Measurements from ENCODE around the gene LRRC15. TPM values are rescaled to one million over a fixed set of nuclear protein-coding genes. Genes with fewer than 3 reads are reported as not detected.

Gene LRRC15
- total RNA-seq, 1 experiment from 2014 or later, result 0.07 TPM

- TF ChIP-seq ATF6 (CRISPR knock-in tag; IDR thresholded peaks at IDR 0.05), result no peak
- no peak for TF ChIP-seq TEAD1 (CRISPR knock-in tag; IDR thresholded peaks at IDR 0.05)
- TF ChIP-seq JAZF1 (CRISPR knock-in tag; IDR thresholded peaks at IDR 0.05), result no peak
- TF ChIP-seq ZNF138 (CRISPR knock-in tag; conservative IDR thresholded peaks at IDR 0.05), result no peak
- TF ChIP-seq ATF3 (CRISPR knock-in tag; conservative IDR thresholded peaks at IDR 0.05), result no peak
- no peak for TF ChIP-seq FOXP4 (CRISPR knock-in tag; IDR thresholded peaks at IDR 0.05)
Measured at GRCh38 chr3:194367992-194368841, 1.3 kb downstream of the LRRC15 start (continued).

GRCh38 chr3:194365978-194366490, 3.5 kb downstream of the LRRC15 start:
- Mint-ChIP-seq H3K4me3 (no peak overlapping the region), H3K9me3 (no peaks in the 10 kb centered on the region), H3K27ac (no peak overlapping the region), H3K4me1 (peaks cover 24% of the 10 kb centered on the region), H3K36me3 (no peaks in the 10 kb centered on the region), H3K27me3 (ENCODE audit: low read depth) (peaks cover 16% of the 10 kb centered on the region)
- TF ChIP-seq ZNF416 (CRISPR knock-in tag; IDR thresholded peaks at IDR 0.05) (no peak), ZNF423 (CRISPR knock-in tag; IDR thresholded peaks at IDR 0.05) (no peak)
- ChIA-PET POLR2A (no interaction called here), CTCF (no interaction called here)
- ATAC-seq (no peak), DNase-seq (ENCODE audit: low spot score) (no peak)

GRCh38 chr3:194365526-194365925, 4.0 kb downstream of the LRRC15 start:
- Mint-ChIP-seq H3K27ac (no peak overlapping the region), H3K9me3 (no peaks in the 10 kb centered on the region)
- POLR2A ChIA-PET, result no interaction called here
- TF ChIP-seq ZBTB21 (CRISPR knock-in tag; IDR thresholded peaks at IDR 0.05; ENCODE audit: borderline replicate concordance) (no peak), MLX (CRISPR knock-in tag; IDR thresholded peaks at IDR 0.05) (no peak), E2F4 (CRISPR knock-in tag; IDR thresholded peaks at IDR 0.05; ENCODE audit: borderline replicate concordance, low read depth) (no peak), NFE2L1 (CRISPR knock-in tag; IDR thresholded peaks at IDR 0.05) (no peak), OVOL2 (CRISPR knock-in tag; IDR thresholded peaks at IDR 0.05; ENCODE audit: borderline replicate concordance) (no peak), CDX4 (CRISPR knock-in tag; IDR thresholded peaks at IDR 0.05; ENCODE audit: borderline replicate concordance) (no peak), FOXJ3 (CRISPR knock-in tag; IDR thresholded peaks at IDR 0.05; ENCODE audit: borderline replicate concordance) (no peak), ZNF532 (CRISPR knock-in tag; IDR thresholded peaks at IDR 0.05; ENCODE audit: borderline replicate concordance) (no peak), ATF1 (CRISPR knock-in tag; IDR thresholded peaks at IDR 0.05) (no peak), ERG (CRISPR knock-in tag; IDR thresholded peaks at IDR 0.05) (no peak), EMX1 (CRISPR knock-in tag; IDR thresholded peaks at IDR 0.05) (no peak)

More at GRCh38 chr3:194365526-194365925, 4.0 kb downstream of the LRRC15 start:
- ATAC-seq (no peak), DNase-seq (ENCODE audit: low spot score) (no peak)
- Mint-ChIP-seq H3K27me3 (ENCODE audit: low read depth) (peaks cover 16% of the 10 kb centered on the region), H3K4me1 (peaks cover 21% of the 10 kb centered on the region), H3K36me3 (no peaks in the 10 kb centered on the region), H3K4me3 (no peak overlapping the region)
- CTCF ChIA-PET, result interaction anchor here (1.1 to 1.5 kb wide), 3 partner anchors 21 to 107 kb away, joined by 3 to 7 read pairs (median 5); no protein-coding TSS in a partner anchor

Measured in WTC11 (cell line).